Measurements from ENCODE around the gene LASP1.
"Not testable (repeated sequence)": the region's sequence is repeated elsewhere in the genome, so short reads cannot be mapped to it uniquely, and the experiment has no call there.

DNA sequence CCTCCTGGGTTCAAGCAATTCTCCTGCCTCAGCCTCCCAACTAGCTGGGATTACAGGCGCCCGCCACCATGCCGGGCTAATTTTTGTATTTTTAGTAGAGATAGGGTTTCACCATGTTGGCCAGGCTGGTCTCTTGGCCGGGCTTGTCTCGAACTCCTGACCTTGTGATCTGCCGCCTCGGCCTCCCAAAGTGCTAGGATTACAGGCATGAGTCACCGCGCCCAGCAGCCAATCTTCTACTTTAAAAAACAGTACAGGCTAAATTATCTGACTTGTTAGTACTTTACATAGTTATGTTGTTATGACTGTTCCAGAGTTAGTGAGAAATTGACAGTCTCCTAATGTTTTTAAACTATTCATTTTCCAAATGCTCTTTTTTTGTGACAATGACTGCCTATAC, 64.1 kb downstream of the LASP1 start:
- TF ChIP-seq CTCF (IDR thresholded peaks at IDR 0.05; ENCODE audit: low read depth, low read length); POLR2A (IDR thresholded peaks at IDR 0.05; ENCODE audit: extremely low read depth, insufficient read length): not testable (repeated sequence)
